Measurements from ENCODE around the gene TUBA1B. TPM values are rescaled to one million over a fixed set of nuclear protein-coding genes. Genes with fewer than 3 reads are reported as not detected.

The TUBA1B gene
- total RNA-seq, 2 experiments from 2014 or later = 2,573 to 2,575 TPM

DNA sequence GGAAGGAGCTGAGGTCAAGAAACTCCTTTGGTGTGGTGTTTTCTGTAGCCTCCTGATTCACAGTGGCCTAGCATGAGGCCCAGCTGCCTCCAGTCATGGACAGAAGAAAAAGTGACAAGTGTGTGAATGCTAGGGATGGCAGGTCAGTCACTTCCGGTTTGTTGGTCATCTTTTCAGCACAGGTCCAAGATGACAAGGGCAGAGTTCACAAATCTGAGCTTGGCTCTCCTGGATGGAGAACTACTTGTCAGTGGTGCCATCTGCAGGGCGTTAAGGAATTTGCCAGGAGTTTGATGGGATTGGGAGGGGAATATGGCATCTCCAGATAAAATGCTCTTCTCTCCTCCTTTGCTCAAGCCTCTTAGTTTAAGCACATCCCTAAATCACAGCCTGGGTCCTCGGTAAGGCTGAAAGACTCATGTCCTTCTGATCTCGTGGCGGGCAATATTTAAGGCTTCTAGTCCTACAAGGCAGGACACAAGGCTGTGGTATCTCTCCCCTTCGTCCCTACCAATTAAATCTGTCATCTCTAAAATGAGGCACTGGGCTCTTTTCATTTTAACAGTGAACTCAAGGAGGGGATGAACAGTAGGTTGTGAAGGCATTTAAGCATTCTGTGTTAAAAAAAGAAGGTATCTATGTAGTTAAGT lies 10.0 kb downstream of the TUBA1B start:
- Mint-ChIP-seq H3K9me3 (no peaks in the 10 kb centered on the region), H3K4me1 (ENCODE audit: low read depth) (no peaks in the 10 kb centered on the region), H3K27me3 (no peaks in the 10 kb centered on the region), H3K27ac (no peak overlapping the region), H3K36me3 (no peaks in the 10 kb centered on the region), H3K4me3 (no peak overlapping the region)
- no peak for DNase-seq
- CTCF ChIA-PET = interaction anchor here (0.7 to 3.5 kb wide), 8 partner anchors 23 to 144 kb away, joined by 3 to 11 read pairs (median 4); no protein-coding TSS in a partner anchor
- intact Hi-C loops (cut with micrococcal nuclease) = loop anchor here (5.0 kb wide), 1 partner anchor 34 kb away; no protein-coding TSS in a partner anchor
- POLR2A ChIA-PET = interaction anchor here (1.0 kb wide), 1 partner anchor 9 kb away, joined by 4 read pairs; no protein-coding TSS in a partner anchor

DNA sequence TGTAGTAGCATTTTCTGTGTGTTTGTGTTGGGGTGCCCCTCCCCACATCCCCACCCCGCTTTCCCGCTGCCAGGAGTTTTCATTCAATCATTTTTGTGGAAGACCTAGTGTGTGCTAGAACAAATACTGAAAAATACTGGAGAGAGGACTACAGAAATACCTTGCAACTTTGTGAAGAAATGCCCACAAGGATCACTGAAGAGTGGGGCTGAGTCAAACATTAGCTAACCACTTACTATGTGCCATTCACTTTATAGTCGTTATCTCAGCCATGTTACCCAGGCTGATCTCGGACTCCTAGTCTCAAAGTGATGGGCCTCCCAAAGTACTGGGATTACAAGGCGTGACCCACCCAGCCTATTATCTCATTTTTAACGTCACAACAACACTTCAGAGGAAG lies 20.0 kb downstream of the TUBA1B start:
- DNase-seq = no peak
- no peaks in the 10 kb centered on the region for H3K27me3 Mint-ChIP-seq
- H3K27ac Mint-ChIP-seq = peak overlapping the region; percentile 80
- H3K4me1 Mint-ChIP-seq (ENCODE audit: low read depth) = peaks cover 24% of the 10 kb centered on the region
- peak overlapping the region; percentile 95 for H3K4me3 Mint-ChIP-seq
- ChIA-PET CTCF (interaction anchor here (0.6 to 4.4 kb wide), 10 partner anchors 12 to 124 kb away, joined by 3 to 48 read pairs (median 6); partner anchors contain the start of genes RHEBL1, TUBA1A and TUBA1B), POLR2A (interaction anchor here (0.6 to 3.5 kb wide), 8 partner anchors 10 to 77 kb away, joined by 3 to 47 read pairs (median 5); partner anchors contain the start of genes RHEBL1, TUBA1A and TUBA1B)
- H3K9me3 Mint-ChIP-seq = no peaks in the 10 kb centered on the region
- intact Hi-C loops (cut with micrococcal nuclease) = loop anchor here (5.0 kb wide), 1 partner anchor 1204 kb away; no protein-coding TSS in a partner anchor
- H3K36me3 Mint-ChIP-seq = peaks cover 7% of the 10 kb centered on the region

DNA sequence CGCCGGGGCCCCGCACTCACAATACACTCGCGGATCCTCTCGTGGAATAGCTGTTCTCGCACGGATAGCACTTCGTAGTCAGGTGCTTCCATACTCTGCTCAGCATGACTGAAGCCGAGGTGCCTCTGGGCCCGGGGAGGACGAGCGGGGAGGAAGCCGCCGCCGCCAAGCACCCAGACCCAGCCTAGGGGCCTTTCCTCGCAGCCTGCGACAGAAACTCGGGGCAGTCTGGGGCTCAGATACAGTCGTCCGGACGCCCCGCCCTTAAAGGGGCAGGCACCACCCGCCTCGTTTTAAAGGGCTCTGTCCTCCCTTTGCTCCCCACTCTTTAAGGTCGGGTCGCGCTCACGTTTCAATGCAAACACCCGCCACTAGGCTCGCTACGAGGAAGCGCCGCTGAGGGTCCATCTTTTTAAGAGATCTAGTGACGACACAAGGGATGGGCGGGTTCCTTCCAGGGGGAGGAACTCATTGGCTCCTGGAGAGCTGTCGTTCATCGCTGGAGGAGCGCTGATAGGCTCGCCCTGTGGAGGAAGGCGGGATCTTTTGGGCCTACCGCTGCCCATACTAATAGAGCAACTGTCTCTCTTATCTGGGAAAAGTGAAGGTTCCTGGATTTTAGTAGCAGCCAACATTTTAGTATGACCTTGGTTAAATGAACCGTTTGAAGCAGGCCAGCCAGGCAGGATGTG lies 20.6 kb downstream of the TUBA1B start, which contains the start of gene LMBR1L:
LMBR1L (minus strand) TSS at position 384 of the 692 bp plus-strand sequence; CDS start at position 92, 292 bp downstream.
- peak; percentile 97 for DNase-seq
- intact Hi-C loops (cut with micrococcal nuclease) = loop anchor here (1.0 to 5.0 kb wide), 6 partner anchors 20 to 1203 kb away; partner anchors contain the start of gene TUBA1A
- no peaks in the 10 kb centered on the region for H3K27me3 Mint-ChIP-seq
- H3K27ac Mint-ChIP-seq = peak within 1 kb of the TSS; percentile 80
- ChIA-PET POLR2A (interaction anchor here (0.7 to 3.5 kb wide), 8 partner anchors 9 to 78 kb away, joined by 3 to 47 read pairs (median 5); partner anchors contain the start of genes RHEBL1, TUBA1A and TUBA1B), CTCF (interaction anchor here (0.6 to 4.4 kb wide), 10 partner anchors 12 to 124 kb away, joined by 3 to 48 read pairs (median 6); partner anchors contain the start of genes RHEBL1, TUBA1A and TUBA1B)
- no peaks in the 10 kb centered on the region for H3K9me3 Mint-ChIP-seq
- peaks cover 7% of the 10 kb centered on the region for H3K36me3 Mint-ChIP-seq
- H3K4me3 Mint-ChIP-seq = peak within 1 kb of the TSS; percentile 95
- peaks cover 24% of the 10 kb centered on the region for H3K4me1 Mint-ChIP-seq (ENCODE audit: low read depth)

DNA sequence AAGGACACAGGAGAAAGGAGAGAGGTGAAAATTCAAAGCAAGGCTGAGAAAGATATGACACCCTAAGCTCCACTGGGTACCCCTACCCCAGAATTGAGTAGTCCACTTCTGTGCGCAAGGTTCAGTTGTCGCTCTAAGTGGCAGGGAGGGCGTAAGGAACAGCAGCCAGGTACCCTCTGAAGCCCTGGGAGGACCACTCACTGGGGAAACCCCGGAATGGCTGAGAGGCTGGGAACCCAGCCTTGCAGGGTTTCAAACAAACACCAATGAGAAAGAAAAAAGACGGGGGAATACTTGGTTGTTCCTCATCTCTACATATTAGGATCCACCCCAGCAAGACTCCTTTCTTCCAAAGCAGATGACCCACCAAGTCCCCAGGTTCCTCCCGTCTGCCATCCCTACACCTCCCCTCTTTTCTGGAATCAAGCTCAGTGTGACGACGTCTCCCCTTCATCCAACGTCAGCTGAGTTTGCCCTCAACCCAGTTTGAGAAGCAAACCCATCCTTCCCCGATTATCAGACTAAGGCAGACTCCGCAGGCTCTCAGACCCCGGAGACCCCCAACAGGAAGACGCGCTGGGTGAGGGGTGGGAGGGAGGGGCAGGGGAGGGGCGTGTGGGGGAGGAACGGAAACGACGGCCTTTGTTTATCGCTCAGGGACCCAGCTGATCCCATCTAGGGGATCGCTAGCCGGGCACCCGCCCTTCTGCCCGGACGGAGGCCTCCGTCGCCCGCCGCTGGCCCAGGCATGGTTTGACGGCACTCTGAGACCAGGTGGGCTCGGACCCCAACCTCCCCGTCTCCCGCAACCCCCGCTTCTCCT lies 21.3 kb downstream of the TUBA1B start:
- ChIA-PET CTCF (interaction anchor here (0.6 to 4.4 kb wide), 12 partner anchors 11 to 175 kb away, joined by 3 to 48 read pairs (median 5); partner anchors contain the start of genes TUBA1A and TUBA1B), POLR2A (interaction anchor here (0.5 to 3.5 kb wide), 8 partner anchors 9 to 125 kb away, joined by 3 to 47 read pairs (median 5); partner anchors contain the start of genes RHEBL1, TUBA1A and TUBA1B)
- H3K4me1 Mint-ChIP-seq (ENCODE audit: low read depth) = peaks cover 24% of the 10 kb centered on the region
- no peaks in the 10 kb centered on the region for H3K27me3 Mint-ChIP-seq
- H3K4me3 Mint-ChIP-seq = peak overlapping the region; percentile 95
- peaks cover 9% of the 10 kb centered on the region for H3K36me3 Mint-ChIP-seq
- DNase-seq = peak; percentile 36
- H3K9me3 Mint-ChIP-seq = no peaks in the 10 kb centered on the region
- H3K27ac Mint-ChIP-seq = peak overlapping the region; percentile 80
- intact Hi-C loops (cut with micrococcal nuclease) = loop anchor here (1.0 to 5.0 kb wide), 6 partner anchors 20 to 1203 kb away; partner anchors contain the start of gene TUBA1A

DNA sequence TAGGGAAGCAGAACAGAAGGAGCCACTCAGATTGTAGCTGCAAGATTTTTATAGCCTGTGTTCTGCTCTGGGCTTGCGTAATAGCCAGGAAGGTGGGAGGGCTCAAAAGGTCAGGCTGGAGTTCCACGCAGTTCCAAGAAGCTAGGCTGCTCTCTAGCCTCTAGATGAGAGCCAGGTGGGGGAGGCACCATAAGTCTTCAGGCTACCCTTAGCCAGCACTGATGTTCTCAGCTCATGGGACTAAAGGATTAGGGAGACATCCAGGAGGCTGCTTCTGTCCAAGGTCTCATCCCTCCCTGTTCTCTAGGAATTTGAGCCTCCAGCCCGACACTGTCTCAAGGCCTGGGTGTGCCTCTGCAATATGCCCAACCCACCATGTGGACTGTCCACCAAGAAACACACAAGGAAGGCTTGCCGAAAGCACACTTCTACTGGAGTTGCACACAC lies 22.2 kb downstream of the TUBA1B start:
- Mint-ChIP-seq H3K36me3 (peaks cover 9% of the 10 kb centered on the region), H3K9me3 (no peaks in the 10 kb centered on the region), H3K4me1 (ENCODE audit: low read depth) (peaks cover 24% of the 10 kb centered on the region), H3K4me3 (peak overlapping the region; percentile 95), H3K27me3 (no peaks in the 10 kb centered on the region), H3K27ac (peak overlapping the region; percentile 80)
- intact Hi-C loops (cut with micrococcal nuclease) = no loop called here
- POLR2A ChIA-PET = interaction anchor here (3.5 kb wide), 1 partner anchor 22 kb away, joined by 47 read pairs; the partner anchor contains the start of gene TUBA1B
- no peak for DNase-seq
- CTCF ChIA-PET = interaction anchor here (1.1 to 4.4 kb wide), 7 partner anchors 10 to 45 kb away, joined by 4 to 48 read pairs (median 5); partner anchors contain the start of gene TUBA1B

DNA sequence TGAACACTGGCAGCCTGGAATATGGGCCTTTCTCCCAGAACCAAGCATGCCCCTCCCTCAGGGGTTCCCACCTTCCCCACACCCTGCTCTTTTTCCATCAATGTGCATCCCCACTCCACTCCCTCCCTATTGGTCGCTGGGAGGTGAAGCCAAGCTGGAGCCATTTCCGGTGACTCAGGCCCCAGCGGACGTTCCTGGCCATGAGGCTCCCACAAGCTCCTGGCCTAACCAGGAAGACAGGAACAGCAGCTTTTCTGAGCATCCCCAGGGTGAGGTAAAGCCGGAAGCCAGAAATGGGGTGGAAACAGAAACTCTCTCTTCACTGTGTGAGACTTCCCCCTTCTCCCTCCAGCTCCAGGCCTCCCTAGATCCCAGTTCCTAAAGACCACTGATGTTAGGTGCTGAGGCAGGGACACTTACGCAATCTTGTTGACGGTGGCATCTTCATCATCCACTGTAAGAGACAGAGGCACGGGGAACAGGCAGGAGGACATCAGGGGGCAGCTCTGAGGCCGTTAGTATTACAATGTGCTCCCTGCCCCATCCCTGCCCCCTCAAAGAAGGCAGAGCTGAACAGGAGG lies 25.6 kb downstream of the TUBA1B start:
- POLR2A ChIA-PET = interaction anchor here (2.7 kb wide), 1 partner anchor 25 kb away, joined by 7 read pairs; the partner anchor contains the start of gene TUBA1B
- H3K4me3 Mint-ChIP-seq = no peak overlapping the region
- H3K27ac Mint-ChIP-seq = no peak overlapping the region
- H3K9me3 Mint-ChIP-seq = no peaks in the 10 kb centered on the region
- no peaks in the 10 kb centered on the region for H3K27me3 Mint-ChIP-seq
- peaks cover 17% of the 10 kb centered on the region for H3K36me3 Mint-ChIP-seq
- CTCF ChIA-PET = interaction anchor here (0.8 to 10.4 kb wide), 7 partner anchors 7 to 109 kb away, joined by 3 to 184 read pairs (median 7); no protein-coding TSS in a partner anchor
- no peak for DNase-seq
- H3K4me1 Mint-ChIP-seq (ENCODE audit: low read depth) = peaks cover 20% of the 10 kb centered on the region
- intact Hi-C loops (cut with micrococcal nuclease) = no loop called here

DNA sequence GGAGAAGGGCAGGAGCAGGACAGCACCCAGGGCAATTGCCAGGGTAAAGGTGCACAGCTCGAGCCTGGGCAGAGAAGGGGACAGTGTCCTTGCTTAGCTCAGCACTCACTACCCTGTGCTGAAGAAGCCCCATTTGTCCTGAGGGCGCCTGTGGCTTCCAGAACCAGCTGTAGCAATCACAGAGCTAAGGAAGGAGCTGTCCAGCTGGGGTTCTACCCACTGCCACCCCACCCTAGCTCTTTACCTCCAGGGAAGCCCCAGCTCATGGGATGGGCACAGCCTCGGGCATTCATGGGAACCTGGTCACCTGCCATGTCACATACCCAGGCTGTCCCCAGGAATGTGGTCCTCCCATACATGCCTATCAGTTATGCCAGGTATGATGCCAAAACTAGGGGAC lies 26.4 kb downstream of the TUBA1B start:
- ChIA-PET POLR2A (interaction anchor here (2.7 kb wide), 1 partner anchor 26 kb away, joined by 7 read pairs; the partner anchor contains the start of gene TUBA1B), CTCF (interaction anchor here (1.3 to 10.4 kb wide), 5 partner anchors 8 to 108 kb away, joined by 5 to 184 read pairs (median 7); no protein-coding TSS in a partner anchor)
- H3K4me1 Mint-ChIP-seq (ENCODE audit: low read depth) = peaks cover 18% of the 10 kb centered on the region
- H3K27ac Mint-ChIP-seq = no peak overlapping the region
- intact Hi-C loops (cut with micrococcal nuclease) = no loop called here
- no peak for DNase-seq
- no peaks in the 10 kb centered on the region for H3K27me3 Mint-ChIP-seq
- peaks cover 14% of the 10 kb centered on the region for H3K36me3 Mint-ChIP-seq
- H3K9me3 Mint-ChIP-seq = no peaks in the 10 kb centered on the region
- no peak overlapping the region for H3K4me3 Mint-ChIP-seq

DNA sequence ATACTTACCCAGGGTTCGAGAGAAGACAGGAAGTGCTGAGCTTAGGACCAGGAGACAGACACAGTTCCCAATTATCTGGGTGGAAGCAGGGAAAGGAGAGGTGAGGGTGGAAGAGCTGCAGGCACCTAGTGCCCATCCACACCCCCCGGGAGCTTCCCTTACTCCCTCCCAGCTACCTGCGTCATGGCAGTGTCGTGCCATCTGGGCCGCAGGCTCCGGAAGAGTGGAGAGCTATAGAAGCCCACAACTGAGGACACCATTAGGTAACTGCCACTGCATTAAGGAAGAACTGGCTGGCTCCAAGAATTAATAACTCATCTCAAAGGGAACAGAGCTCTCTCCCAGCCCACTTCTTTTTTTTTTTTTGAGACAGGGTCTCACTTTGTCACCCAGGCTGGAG lies 30.8 kb downstream of the TUBA1B start:
- Mint-ChIP-seq H3K4me1 (ENCODE audit: low read depth) (no peaks in the 10 kb centered on the region), H3K27ac (no peak overlapping the region)
- POLR2A ChIA-PET = interaction anchor here (0.7 kb wide), 1 partner anchor 88 kb away, joined by 3 read pairs; no protein-coding TSS in a partner anchor

DNA sequence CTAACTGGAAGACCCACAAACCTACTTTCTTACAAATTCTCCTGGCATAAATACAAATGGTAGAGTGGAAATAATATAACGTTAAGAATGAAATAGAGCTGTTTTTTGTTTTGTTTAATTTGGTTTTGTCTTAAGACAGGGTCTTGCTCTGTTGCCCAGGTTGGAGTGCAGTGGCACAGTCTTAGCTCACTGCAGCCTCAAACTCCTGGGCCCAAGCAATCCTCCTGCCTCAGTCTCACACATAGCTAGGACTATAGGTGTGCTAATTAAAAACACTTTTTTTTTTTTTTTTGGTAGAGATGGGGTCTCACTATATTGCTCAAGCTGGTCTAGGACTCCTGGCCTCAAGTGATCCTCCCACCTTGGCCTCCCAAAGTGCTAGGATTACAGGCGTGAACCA lies 32.5 kb downstream of the TUBA1B start:
- H3K9me3 Mint-ChIP-seq = no peaks in the 10 kb centered on the region
- ChIA-PET POLR2A (interaction anchor here (0.6 to 1.2 kb wide), 4 partner anchors 33 to 1198 kb away, joined by 3 to 4 read pairs (median 3); partner anchors contain the start of gene TUBA1B), CTCF (interaction anchor here (0.6 to 11.5 kb wide), 32 partner anchors 8 to 588 kb away, joined by 3 to 256 read pairs (median 4); partner anchors contain the start of genes KMT2D, LMBR1L, RHEBL1 and TUBA1A)
- H3K27me3 Mint-ChIP-seq = peaks cover 14% of the 10 kb centered on the region
- no peak overlapping the region for H3K4me3 Mint-ChIP-seq
- no peak for DNase-seq
- intact Hi-C loops (cut with micrococcal nuclease) = no loop called here
- no peak overlapping the region for H3K27ac Mint-ChIP-seq
- H3K4me1 Mint-ChIP-seq (ENCODE audit: low read depth) = peaks cover 8% of the 10 kb centered on the region
- H3K36me3 Mint-ChIP-seq = peaks cover 18% of the 10 kb centered on the region

More for the DNA sequence above, 30.8 kb downstream of the TUBA1B start:
- H3K36me3 Mint-ChIP-seq = peaks cover 19% of the 10 kb centered on the region
- H3K27me3 Mint-ChIP-seq = peaks cover 4% of the 10 kb centered on the region
- CTCF ChIA-PET = interaction anchor here (1.0 to 11.5 kb wide), 9 partner anchors 8 to 112 kb away, joined by 3 to 256 read pairs (median 6); partner anchors contain the start of genes LMBR1L and RHEBL1
- H3K4me3 Mint-ChIP-seq = no peak overlapping the region
- no peak for DNase-seq
- no peaks in the 10 kb centered on the region for H3K9me3 Mint-ChIP-seq
- intact Hi-C loops (cut with micrococcal nuclease) = no loop called here

DNA sequence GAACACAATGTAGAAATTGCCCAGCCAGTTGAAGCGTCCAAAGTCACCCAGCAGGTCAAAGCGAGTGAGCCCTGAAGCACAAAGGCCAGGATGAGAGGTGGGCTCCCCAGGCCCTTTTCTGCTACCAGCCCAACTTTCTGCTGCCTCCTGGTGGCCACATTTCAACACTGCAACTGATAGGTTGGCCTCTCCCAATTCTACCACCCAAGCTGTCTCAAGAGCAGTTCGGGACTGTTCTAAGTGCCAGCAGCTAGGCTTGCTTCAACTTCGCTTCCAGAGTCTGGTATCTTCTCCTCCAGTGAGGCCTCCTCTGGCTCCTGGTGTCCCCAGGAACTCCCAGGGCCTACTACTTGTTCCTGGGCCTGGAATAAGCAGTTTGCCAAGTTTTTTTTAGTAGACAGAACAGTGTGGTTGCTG lies 33.2 kb downstream of the TUBA1B start:
- intact Hi-C loops (cut with micrococcal nuclease) = no loop called here
- CTCF ChIA-PET = interaction anchor here (0.6 to 11.5 kb wide), 31 partner anchors 8 to 191 kb away, joined by 3 to 256 read pairs (median 5); partner anchors contain the start of genes KMT2D, LMBR1L, RHEBL1 and TUBA1A
- peaks cover 12% of the 10 kb centered on the region for H3K4me1 Mint-ChIP-seq (ENCODE audit: low read depth)
- DNase-seq = peak; percentile 73
- H3K4me3 Mint-ChIP-seq = no peak overlapping the region
- peaks cover 20% of the 10 kb centered on the region for H3K27me3 Mint-ChIP-seq
- peaks cover 18% of the 10 kb centered on the region for H3K36me3 Mint-ChIP-seq
- POLR2A ChIA-PET = interaction anchor here (0.6 to 1.3 kb wide), 3 partner anchors 33 to 79 kb away, joined by 3 to 4 read pairs (median 4); partner anchors contain the start of gene TUBA1B
- H3K27ac Mint-ChIP-seq = no peak overlapping the region
- no peaks in the 10 kb centered on the region for H3K9me3 Mint-ChIP-seq
